Endodermal cell (in vitro differentiated cells): ENCODE measurements around the gene KRT33A. TPM values are rescaled to one million over a fixed set of nuclear protein-coding genes. Genes with fewer than 3 reads are reported as not detected.
"Not testable (repeated sequence)": the region's sequence is repeated elsewhere in the genome, so short reads cannot be mapped to it uniquely, and the experiment has no call there.

ENCODE experiments used
- DNase-seq: peaks from one replicate; pipeline ENCODE4 v3.0.0-alpha.2; 2017
- H3K27ac ChIP-seq: 2 replicates; pipeline ENCODE4 v1.5.1; 2013; ENCODE audit warnings: mild to moderate bottlenecking, low read depth, low read length, moderate library complexity
- H3K27me3 ChIP-seq: 2 replicates; pipeline ENCODE4 v1.6.1; 2013; ENCODE audit warnings: mild to moderate bottlenecking, low read length, moderate library complexity; ENCODE audit not compliant: insufficient read depth, control insufficient read depth, poor library complexity, severe bottlenecking
- H3K36me3 ChIP-seq: 2 replicates; pipeline ENCODE4 v1.7.0; 2013; ENCODE audit warnings: mild to moderate bottlenecking, low read length, moderate library complexity; ENCODE audit not compliant: control insufficient read depth, insufficient read depth
- H3K4me1 ChIP-seq: one replicate; pipeline ENCODE4 v1.7.0; 2013; ENCODE audit warnings: low read length; ENCODE audit not compliant: control insufficient read depth, insufficient read depth
- H3K4me3 ChIP-seq: 2 replicates; pipeline ENCODE4 v1.5.1; 2013; ENCODE audit warnings: mild to moderate bottlenecking, low read length, moderate library complexity
- H3K9ac ChIP-seq: 2 replicates; pipeline ENCODE4 v1.6.1; 2013; ENCODE audit warnings: mild to moderate bottlenecking, low read length, moderate library complexity; ENCODE audit not compliant: poor library complexity, severe bottlenecking; ENCODE audit errors: extremely low read depth
- H3K9me3 ChIP-seq: 2 replicates; pipeline ENCODE4 v1.6.1; 2013; ENCODE audit warnings: mild to moderate bottlenecking, low read length, moderate library complexity; ENCODE audit not compliant: control insufficient read depth
- H3K27ac Mint-ChIP-seq: 2 replicates; pipeline ENCODE4 v1.8.0; 2020; ENCODE audit warnings: mixed read lengths
- H3K27me3 Mint-ChIP-seq: 2 replicates; pipeline ENCODE4 v1.8.0; 2021; ENCODE audit warnings: mild to moderate bottlenecking, mixed read lengths; ENCODE audit not compliant: insufficient read depth
- H3K36me3 Mint-ChIP-seq: 2 replicates; pipeline ENCODE4 v1.8.0; 2020; ENCODE audit warnings: low read depth, mixed read lengths
- H3K4me1 Mint-ChIP-seq: 2 replicates; pipeline ENCODE4 v1.8.0; 2020; ENCODE audit warnings: mixed read lengths
- H3K4me3 Mint-ChIP-seq: 2 replicates; pipeline ENCODE4 v1.8.0; 2020; ENCODE audit warnings: mild to moderate bottlenecking, moderate library complexity, mixed read lengths
- H3K9me3 Mint-ChIP-seq: 2 replicates; pipeline ENCODE4 v1.8.0; 2020; ENCODE audit warnings: mild to moderate bottlenecking, mixed read lengths
- CTCF ChIP-seq: fragments of 200-600 bp; sonication (generic); conservative IDR thresholded peaks from 2 replicates; pipeline ENCODE4 v1.5.0; 2021; ENCODE audit warnings: antibody characterized with exemption, mild to moderate bottlenecking
- WGBS, 2 experiments: methylation state at CpG; one replicate each; pipeline versions ENCODE4 v1.1.5 to v1.1.7; 2013; ENCODE audit warnings: missing lambda C conversion rate in 2 of 2, mixed read lengths in 1 of 2; ENCODE audit not compliant: insufficient coverage in 1 of 2, insufficient read length in 1 of 2; 5-methylcytosine and 5-hydroxymethylcytosine counted together
- total RNA-seq, 2 donors: library from RNA; stranded (reverse); fragmentation: NEBNext Ultra II Directional in 1 of 2; extraction: Animal tissue kit (Norgen Biotek cat#: 25700) in 1 of 2; gene quantifications; 2 replicates in 1 of 2; 3 replicates in 1 of 2; pipeline ENCODE4 v1.2.1, GENCODE V29; 2021

KRT33A gene
- total RNA-seq, 2 donors from 2014 or later: not detected

DNA sequence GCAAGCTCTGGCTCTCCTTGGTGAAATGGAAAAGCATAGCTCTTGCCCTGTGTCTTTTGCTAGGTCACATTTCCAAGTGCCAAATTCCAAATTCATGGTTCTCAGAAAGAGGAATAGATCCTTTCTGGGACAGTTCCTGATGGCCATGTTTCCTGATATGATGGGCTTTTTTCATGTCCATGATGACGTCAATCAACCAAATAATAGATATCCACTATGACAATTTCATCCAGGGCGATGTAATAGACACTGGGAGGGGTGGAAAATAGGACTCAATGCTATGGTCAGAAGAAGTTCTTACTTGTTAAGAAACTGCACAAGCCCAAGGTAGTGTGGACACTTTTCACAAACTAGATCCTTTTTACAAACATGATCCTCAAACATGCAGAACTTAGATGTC lies 549 bp upstream of the KRT33A start:
- H3K27ac Mint-ChIP-seq: no peak overlapping the region
- no peak for DNase-seq
- no peaks in the 10 kb centered on the region for H3K36me3 ChIP-seq
- WGBS, 2 experiments: 94% methylated on average over 2 of the region's 2 CpGs; no CpG with 5 or more reads in 1 of the 2 experiments
- H3K27ac ChIP-seq: no peak overlapping the region
- peaks cover 9% of the 10 kb centered on the region for H3K27me3 ChIP-seq
- no peak overlapping the region for H3K4me3 Mint-ChIP-seq
- no peaks in the 10 kb centered on the region for H3K9me3 Mint-ChIP-seq
- no peaks in the 10 kb centered on the region for H3K4me1 Mint-ChIP-seq
- peaks cover 9% of the 10 kb centered on the region for H3K27me3 Mint-ChIP-seq
- H3K9ac ChIP-seq: no peak overlapping the region
- no peak for TF ChIP-seq CTCF
- no peaks in the 10 kb centered on the region for H3K4me1 ChIP-seq
- no peak overlapping the region for H3K4me3 ChIP-seq
- no peaks in the 10 kb centered on the region for H3K36me3 Mint-ChIP-seq
- no peaks in the 10 kb centered on the region for H3K9me3 ChIP-seq

DNA sequence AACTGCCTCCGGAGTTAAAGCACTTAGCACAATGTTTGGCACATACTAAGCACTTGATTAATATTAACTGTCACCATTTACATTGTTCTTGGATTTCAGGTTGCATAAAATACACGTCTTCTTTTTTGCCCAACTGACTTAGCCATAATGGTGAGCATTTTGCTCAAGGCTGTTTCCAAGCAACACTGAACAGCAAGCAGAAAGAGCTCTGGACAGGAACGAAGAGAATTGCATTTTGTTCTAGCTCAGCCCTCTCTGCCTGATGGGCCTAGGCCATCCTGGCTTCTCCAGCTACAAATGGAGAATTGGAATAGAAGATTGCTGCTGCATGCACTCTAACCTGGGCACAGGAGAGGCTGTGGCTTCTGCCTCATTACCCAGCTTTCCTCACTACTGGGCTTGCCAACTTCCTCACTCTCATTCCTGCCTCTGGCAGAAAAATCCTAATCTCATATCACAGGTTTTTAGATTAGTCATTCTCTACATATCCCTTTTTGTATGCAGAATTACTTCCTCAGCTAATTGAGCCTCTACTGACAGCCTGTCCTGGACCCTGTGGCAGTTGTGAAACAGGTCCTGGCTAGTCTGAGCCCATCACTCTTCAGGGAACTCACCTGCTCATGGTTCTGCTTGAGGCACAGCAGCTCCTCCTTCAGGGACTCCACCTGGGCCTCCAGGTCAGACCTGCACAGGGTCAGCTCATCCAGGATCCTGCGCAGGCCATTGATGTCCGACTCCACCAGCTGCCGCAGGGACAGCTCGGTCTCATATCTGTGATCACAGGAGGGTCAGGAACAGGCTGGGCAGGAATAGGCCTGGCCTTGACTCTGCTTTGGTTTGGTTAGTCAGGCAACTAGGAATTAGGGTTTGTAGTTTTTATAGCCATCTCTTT lies 2.5 kb downstream of the KRT33A start:
- peaks cover 10% of the 10 kb centered on the region for H3K27me3 Mint-ChIP-seq
- no peaks in the 10 kb centered on the region for H3K36me3 Mint-ChIP-seq
- peaks cover 9% of the 10 kb centered on the region for H3K27me3 ChIP-seq
- no peaks in the 10 kb centered on the region for H3K36me3 ChIP-seq
- peak; percentile 35 for DNase-seq
- WGBS, 2 experiments: 90 to 94% methylated on average over 7 of the region's 7 CpGs
- H3K27ac Mint-ChIP-seq: no peak overlapping the region
- no peak overlapping the region for H3K9ac ChIP-seq
- H3K4me1 ChIP-seq: no peaks in the 10 kb centered on the region
- no peak overlapping the region for H3K27ac ChIP-seq
- H3K9me3 Mint-ChIP-seq: peaks cover 12% of the 10 kb centered on the region
- no peak for TF ChIP-seq CTCF
- no peak overlapping the region for H3K4me3 Mint-ChIP-seq
- no peaks in the 10 kb centered on the region for H3K4me1 Mint-ChIP-seq
- H3K4me3 ChIP-seq: no peak overlapping the region
- peaks cover 5% of the 10 kb centered on the region for H3K9me3 ChIP-seq

- H3K36me3 ChIP-seq, H3K4me3 ChIP-seq, H3K27ac ChIP-seq, H3K36me3 Mint-ChIP-seq, H3K4me3 Mint-ChIP-seq, H3K27me3 ChIP-seq, H3K27ac Mint-ChIP-seq, H3K4me1 ChIP-seq, H3K9ac ChIP-seq, H3K4me1 Mint-ChIP-seq: not testable (repeated sequence)
- DNase-seq: peak; percentile 14
- 90 to 95% methylated on average over 8 to 16 of the region's 16 CpGs for WGBS, 2 experiments
- Mint-ChIP-seq H3K9me3 (peaks cover 29% of the 10 kb centered on the region), H3K27me3 (peaks cover 14% of the 10 kb centered on the region)
- peaks cover 21% of the 10 kb centered on the region for H3K9me3 ChIP-seq
Observed at GRCh38 chr17:41346421-41346820, 4.2 kb downstream of the KRT33A start.
